ENCODE data around the gene CASKIN2. TPM values are rescaled to one million over a fixed set of nuclear protein-coding genes. Genes with fewer than 3 reads are reported as not detected.

CASKIN2 gene
- total and polyA plus RNA-seq, 4 donors, result 4.0 to 63.4 (median 35.2) TPM

GRCh38 chr17:75450270-75450669 is 65.1 kb downstream of the CASKIN2 start:
- DNase-seq (no peak), ATAC-seq (ENCODE audit: low FRiP score) (no peak)
- no peak overlapping the region for H3K27ac ChIP-seq (ENCODE audit: low read depth in 1 of 2, low read length in 2 of 2)
- no peaks in the 10 kb centered on the region for H3K36me3 ChIP-seq (ENCODE audit: control insufficient read depth in 1 of 2, insufficient read depth in 2 of 2, low read length in 1 of 2)
- no peaks in the 10 kb centered on the region for H3K9me3 ChIP-seq (ENCODE audit: control insufficient read depth, low read length)
- intact Hi-C loops (cut with DNase I), result no loop called here
- 84 to 85% methylated on average over 4 of the region's 4 CpGs for WGBS, 2 donors
- no peaks in the 10 kb centered on the region for H3K27me3 ChIP-seq (ENCODE audit: control insufficient read depth in 1 of 2, insufficient read depth in 2 of 2, low read length in 1 of 2)
- no peaks in the 10 kb centered on the region for H3K4me1 ChIP-seq (ENCODE audit: control insufficient read depth in 1 of 2, insufficient read depth in 2 of 2, low read length in 2 of 2)
- H3K4me3 ChIP-seq (ENCODE audit: low read length in 2 of 2), result no peak overlapping the region

Small RNAs within 50 kb of the gene (microRNA-seq; reads per million reads assigned to microRNA genes)
- 0 reads per million in 2 donors for gene MIR6785

Other genes starting within 250 kb of the CASKIN2 start
- gene MIF4GD, start 244.3 kb downstream of the CASKIN2 start, total RNA-seq, result 10 to 100 TPM; 26.2 to 27.4 TPM
- 10 to 100 TPM; 27.7 to 33.0 TPM for gene MIF4GD, start 244.3 kb downstream of the CASKIN2 start, polyA plus RNA-seq
- 10 to 100 TPM in 1 of 2 donors, 1 to 10 TPM in 1; 8.0 to 15.7 TPM for gene SLC25A19, start 226.1 kb downstream of the CASKIN2 start, total RNA-seq
- 1 to 10 TPM; 5.0 to 7.8 TPM for gene SLC25A19, start 226.1 kb downstream of the CASKIN2 start, polyA plus RNA-seq
- gene GRB2, start 109.9 kb downstream of the CASKIN2 start, total RNA-seq, result 100 to 1,000 TPM in 1 of 2 donors, 10 to 100 TPM in 1; 96.8 to 106 TPM
- 10 to 100 TPM; 36.6 to 38.2 TPM for gene GRB2, start 109.9 kb downstream of the CASKIN2 start, polyA plus RNA-seq
- 10 to 100 TPM; 51.5 to 74.8 TPM for gene TMEM94, start 58.9 kb downstream of the CASKIN2 start, total RNA-seq
- gene TMEM94, start 58.9 kb downstream of the CASKIN2 start, polyA plus RNA-seq, result 10 to 100 TPM; 19.5 to 54.6 TPM
- 10 to 100 TPM; 10.8 to 14.0 TPM for gene TSEN54, start 991 bp upstream of the CASKIN2 start, total RNA-seq
- 10 to 100 TPM in 1 of 2 donors, 1 to 10 TPM in 1; 8.8 to 27.3 TPM for gene TSEN54, start 991 bp upstream of the CASKIN2 start, polyA plus RNA-seq
- 10 to 100 TPM in 1 of 2 donors, 1 to 10 TPM in 1; 9.7 to 11.1 TPM for gene LLGL2, start 10.2 kb upstream of the CASKIN2 start, total RNA-seq
- gene LLGL2, start 10.2 kb upstream of the CASKIN2 start, polyA plus RNA-seq, result 10 to 100 TPM; 10.1 to 14.4 TPM
- 100 to 1,000 TPM; 113 to 279 TPM for gene MYO15B, start 72.3 kb upstream of the CASKIN2 start, total RNA-seq
- gene MYO15B, start 72.3 kb upstream of the CASKIN2 start, polyA plus RNA-seq, result 100 to 1,000 TPM; 125 to 151 TPM
- 1 to 10 TPM in 1 of 2 donors, under 1 TPM in 1; 0.23 to 1.2 TPM for gene SMIM5, start 117.9 kb upstream of the CASKIN2 start, total RNA-seq
- 1 to 10 TPM in 1 of 2 donors, under 1 TPM in 1; 0.05 to 2.1 TPM for gene SMIM5, start 117.9 kb upstream of the CASKIN2 start, polyA plus RNA-seq
- 10 to 100 TPM; 11.4 to 26.1 TPM for gene RECQL5, start 151.6 kb upstream of the CASKIN2 start, total RNA-seq
- gene RECQL5, start 151.6 kb upstream of the CASKIN2 start, polyA plus RNA-seq, result 10 to 100 TPM in 1 of 2 donors, 1 to 10 TPM in 1; 3.3 to 40.6 TPM
- 10 to 100 TPM; 72.6 to 78.6 TPM for gene SAP30BP, start 151.8 kb upstream of the CASKIN2 start, total RNA-seq
- 100 to 1,000 TPM in 1 of 2 donors, 10 to 100 TPM in 1; 43.3 to 127 TPM for gene SAP30BP, start 151.8 kb upstream of the CASKIN2 start, polyA plus RNA-seq
- gene ITGB4, start 205.9 kb upstream of the CASKIN2 start, total RNA-seq, result 10 to 100 TPM; 40.3 to 69.5 TPM
- 10 to 100 TPM in 1 of 2 donors, 1 to 10 TPM in 1; 7.5 to 13.9 TPM for gene ITGB4, start 205.9 kb upstream of the CASKIN2 start, polyA plus RNA-seq
- gene GALK1, start 249.7 kb upstream of the CASKIN2 start, total RNA-seq, result 10 to 100 TPM; 16.8 to 27.1 TPM
- gene GALK1, start 249.7 kb upstream of the CASKIN2 start, polyA plus RNA-seq, result 10 to 100 TPM; 16.9 to 44.8 TPM

Data from aorta (tissue), 5 donors.